HG03571 (cell line): ENCODE data around the gene MACROD2.

Experiments used
- ATAC-seq: cut with Tn5 transposase; IDR thresholded peaks from one replicate; pipeline ENCODE4 v1.9.1; 2021; ENCODE audit not compliant: unreplicated experiment

Gene MACROD2

DNA sequence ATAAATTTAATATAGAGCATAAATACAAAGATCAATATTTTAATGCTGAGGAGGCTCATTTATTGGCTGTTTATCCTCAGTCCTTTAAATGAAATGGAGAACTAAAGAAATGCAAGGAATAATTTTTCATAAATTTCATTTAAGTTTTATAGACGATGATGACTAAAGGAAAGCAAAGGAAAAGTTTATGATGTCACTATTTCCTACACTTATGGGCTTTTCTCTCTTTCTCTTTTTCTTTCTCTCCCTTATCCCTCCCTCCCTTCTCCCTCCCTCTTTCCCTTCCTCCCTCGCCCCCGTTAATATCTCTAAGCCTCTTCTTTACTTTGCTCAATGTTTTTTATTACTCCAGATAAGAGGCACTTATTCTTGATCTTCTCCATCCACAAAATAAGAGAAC, 1231.8 kb downstream of the MACROD2 start:
- ATAC-seq = no peak

DNA sequence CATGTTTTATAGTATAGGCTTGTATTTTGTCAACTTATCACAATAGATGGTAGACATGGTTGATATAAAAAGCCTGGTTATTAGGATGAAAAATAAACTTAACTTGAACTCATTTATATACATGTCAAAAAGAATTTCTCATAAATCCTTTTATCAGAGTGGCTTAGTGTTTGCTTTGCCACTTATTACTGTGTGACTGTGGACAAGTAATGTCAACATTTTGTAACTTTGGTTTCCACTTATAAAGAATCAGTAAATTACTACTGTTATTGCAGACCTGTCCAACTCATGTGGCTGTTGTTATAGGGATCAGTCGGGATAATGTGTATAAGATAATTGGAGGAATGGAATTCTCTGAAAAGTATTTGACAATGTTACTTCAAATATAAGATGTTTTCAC, 1236.9 kb downstream of the MACROD2 start:
- ATAC-seq = no peak

DNA sequence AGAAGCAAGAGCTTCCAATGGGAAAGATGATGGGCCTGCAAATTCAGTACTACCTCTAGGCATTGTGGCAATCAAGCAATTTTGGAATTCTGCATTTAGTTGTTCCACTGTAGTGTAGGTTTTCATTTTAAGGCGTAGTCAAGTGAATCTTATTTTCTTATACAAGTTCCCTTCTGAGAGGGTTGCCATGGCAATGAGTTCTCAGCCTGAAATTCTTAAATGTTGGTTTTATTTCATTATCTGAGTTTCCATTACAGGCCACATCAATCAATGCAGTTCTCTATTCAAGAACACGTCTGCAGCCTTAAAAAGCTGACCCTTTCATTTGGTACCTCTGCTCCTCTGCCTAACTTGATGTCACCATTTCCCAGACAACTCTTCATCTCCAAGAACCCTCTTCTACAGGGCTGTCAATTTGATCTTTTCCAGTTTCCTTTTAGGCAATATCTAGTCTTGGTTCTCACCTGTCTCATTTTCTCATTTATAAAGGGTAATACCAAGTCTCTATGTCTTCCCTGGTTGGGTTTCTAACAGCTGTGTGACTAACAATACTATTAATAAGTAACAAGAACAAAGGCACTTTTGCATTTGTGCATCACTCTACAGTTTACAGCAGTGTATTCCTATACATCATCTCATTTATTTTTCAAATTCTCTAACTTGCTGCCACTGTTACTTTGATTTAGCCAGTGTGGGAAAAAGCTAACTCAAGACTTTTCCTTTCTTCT, 1240.3 kb downstream of the MACROD2 start:
- no peak for ATAC-seq

DNA sequence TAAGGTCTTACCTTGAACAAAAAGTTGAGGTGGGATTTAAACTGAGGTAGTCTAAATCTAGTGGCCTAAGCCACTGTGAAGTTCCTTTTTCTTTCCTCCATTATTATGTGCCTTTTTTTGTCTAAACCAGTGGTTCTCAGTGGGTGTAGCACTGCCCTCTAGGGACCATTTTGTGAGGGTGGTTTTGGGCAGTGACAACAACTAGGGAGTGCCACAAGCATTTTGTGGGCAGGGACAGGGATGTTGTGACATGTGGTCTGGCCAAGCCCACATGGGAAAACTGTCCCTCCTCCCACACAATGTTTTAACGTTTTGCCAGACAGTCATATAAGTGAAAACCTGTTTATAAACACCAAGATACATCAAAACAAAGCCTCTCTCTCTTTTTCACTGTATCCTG, 1241.5 kb downstream of the MACROD2 start:
- peak; percentile 69 for ATAC-seq

DNA sequence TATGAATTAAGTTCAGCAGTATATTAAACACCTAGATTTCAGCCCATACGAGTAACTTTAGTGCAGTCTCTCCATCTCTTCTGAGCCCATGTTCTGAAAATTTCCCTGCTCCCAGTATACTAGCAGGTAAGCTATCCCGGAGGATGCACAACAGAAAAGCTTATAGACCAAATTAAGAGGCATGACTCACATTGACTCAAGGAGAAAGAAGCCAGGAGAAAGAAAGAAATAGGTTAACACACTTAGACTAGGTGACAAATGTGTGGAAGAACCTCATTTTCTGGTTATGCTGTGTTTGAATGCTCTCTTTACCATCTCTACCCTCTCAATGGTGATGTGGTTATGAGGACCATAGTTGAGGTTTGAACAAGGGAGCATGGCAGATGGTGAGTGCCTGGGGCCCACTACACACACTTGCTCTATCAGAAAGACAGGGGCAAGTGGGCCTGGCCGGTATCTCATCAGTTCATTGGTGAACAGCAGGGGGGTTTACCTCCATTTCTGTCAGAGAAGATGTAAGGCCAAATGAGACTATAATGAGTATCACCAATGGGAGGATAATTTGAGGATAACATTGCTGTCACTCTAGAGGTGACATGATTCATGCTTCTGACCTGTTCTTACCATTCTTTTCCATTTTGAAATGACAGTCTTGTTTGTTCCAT, 1244.4 kb downstream of the MACROD2 start:
- no peak for ATAC-seq

DNA sequence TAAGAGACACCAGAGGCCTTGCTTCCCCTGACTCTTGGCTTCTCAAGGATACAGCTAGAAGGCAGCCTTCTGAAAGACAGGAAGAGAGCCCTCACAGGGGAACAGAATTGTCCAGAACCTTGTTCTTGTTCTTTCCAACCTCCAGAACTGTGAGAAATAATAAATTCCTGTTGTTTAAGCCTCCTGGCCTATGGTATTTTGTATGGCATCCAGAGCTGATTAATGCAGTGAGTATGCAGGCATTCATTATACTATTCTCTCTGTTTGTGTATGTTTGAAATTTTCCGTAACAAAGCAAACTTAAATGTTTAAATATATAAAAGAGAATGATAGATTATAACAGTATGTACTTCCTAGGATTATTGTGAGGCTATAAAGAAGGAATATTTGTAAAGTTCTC, 1245.5 kb downstream of the MACROD2 start:
- ATAC-seq = no peak

DNA sequence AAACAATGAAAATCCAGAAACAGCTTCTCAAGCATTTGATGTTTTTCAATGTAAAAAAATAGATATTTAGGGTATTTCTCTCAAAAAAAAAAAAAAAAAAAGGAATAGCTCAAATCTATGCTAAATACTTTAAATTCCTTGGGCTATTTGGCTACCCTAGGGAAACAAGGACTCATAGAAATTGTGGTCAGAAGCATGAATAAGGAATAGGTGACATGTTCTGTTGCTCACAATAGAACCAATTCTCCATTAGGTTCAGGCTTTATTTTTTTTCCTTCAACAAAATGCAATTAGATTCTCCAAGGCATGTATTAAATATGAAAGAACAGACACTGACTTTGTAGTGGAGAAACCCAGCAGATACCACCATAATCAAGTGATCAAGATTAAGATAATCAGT, 1246.4 kb downstream of the MACROD2 start:
- ATAC-seq = no peak

DNA sequence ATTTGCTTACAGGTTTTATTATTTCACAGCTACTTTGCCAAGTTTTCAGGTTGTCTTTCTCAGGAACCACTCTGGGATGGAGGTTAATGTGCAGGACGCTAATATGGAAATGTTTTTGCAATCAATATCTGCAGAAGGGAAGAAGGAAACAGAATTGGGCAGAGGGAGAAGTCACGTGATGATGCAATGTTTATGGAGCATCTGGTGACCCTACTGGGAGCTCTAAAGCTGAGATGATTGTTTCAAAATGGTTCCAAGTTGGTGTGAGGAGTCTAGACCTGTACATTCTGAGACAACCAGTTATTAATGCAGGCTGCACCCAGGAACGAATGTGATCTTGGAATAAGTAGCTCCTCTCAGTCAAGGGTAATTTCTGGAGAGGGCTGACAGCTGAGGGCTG, 1247.5 kb downstream of the MACROD2 start:
- ATAC-seq = no peak

DNA sequence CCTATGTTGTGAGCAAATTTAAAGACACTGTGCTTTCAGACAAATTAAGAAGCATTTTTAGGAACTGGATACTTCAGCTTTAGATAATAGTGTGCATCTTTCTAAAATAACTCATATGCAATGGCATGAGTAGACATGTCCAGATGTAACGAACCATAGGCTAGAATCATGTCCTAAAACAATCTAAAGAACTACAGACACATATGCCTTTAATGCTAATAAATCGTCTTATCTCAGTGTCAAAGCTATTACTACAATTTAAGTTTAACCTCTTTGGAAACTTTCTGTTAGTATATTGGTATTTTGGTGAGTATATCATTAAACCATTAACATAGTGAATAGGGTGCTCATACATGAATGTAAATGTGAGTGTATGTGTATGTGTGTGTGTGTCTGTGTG, 1250.6 kb downstream of the MACROD2 start:
- ATAC-seq = no peak

DNA sequence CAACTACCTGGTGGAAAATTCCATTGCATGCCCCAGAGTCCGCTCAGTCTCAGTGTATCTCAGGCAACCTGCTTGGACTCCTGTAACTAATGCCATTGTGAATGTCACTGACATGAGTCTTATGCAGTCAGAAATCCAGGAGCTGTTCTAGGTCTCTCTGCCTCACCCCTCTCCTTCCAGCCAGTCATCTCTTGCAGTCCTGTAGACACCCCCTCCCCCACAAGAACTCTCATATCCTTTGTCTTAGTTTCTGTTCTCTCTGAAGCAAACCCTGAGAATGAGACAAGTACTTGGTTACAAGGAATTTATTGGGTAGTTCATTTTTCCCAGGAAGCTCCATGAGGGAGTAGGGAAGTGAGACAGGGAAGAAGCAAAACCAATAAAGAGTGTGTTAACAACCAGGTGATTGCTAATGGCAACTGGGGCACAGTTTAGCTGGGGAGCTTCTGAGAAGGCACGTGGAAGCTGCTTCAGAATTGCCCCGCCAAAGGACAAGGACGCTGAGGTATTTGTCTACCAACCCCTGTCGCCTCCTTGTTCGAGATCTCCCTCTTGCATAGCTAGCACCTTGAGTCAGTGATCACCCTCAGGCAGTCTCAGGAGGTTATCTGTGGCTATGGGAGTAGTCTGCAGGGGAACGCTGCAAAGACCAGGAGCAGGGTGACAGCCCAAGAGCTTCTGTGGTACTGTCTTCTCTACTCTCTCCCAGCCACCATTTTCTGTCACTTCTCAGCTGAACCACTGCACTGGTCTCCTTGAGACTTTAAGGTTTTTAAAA, 1253.5 kb downstream of the MACROD2 start:
- no peak for ATAC-seq

DNA sequence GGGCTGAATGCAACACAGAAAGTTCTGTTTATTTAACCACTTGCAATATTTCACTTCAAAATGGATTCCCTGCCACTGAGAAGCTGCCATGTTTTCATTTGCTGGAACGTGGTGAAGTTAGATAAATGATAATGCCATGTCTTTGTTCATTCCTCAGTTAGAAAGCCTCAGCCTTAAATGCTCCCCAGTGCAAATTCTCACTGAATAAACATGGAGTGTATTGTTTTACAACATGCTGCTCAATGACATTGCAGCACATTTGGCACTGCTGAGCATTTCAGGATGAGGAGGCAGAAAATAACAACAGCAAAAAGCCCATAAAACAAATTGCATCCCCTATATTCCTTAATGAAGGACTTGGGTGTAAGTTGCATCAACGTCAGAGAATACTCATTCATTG, 1255.9 kb downstream of the MACROD2 start:
- no peak for ATAC-seq

DNA sequence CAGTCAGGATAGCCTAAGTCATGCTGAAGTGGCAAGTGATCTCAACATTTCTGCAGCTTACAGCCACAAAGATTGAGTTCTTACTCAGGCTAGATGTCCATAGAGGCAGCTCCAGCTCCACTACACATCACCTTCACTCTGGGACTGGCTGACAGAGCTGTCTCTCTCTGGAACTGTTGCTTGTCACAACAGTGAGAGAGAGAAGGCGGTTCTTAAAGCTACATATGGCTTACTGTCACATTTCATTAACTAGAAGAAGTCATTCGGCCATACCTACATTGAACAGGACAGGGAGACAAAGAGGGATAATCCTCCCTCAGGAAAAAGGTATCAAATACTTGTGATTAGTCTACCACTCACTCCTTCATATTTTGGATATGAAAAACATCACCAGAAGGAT, 1257.0 kb downstream of the MACROD2 start:
- ATAC-seq = no peak

DNA sequence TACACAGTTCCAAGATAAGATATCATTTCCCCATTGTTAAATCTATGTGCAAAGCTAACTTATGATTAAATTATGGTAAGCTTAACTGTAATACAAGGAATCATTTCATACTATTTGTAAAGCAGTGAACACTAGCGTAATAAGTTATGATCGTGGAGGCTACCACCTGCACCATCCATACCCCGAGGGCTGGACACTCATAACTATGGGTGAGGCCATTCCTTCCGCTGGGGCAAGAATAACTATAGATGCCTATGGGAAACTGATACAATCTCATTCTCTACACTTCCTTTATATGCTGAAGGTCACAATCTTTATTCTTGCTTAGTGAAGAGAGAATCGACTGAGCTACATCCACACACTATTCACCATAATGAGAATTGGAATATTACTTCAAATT, 1258.1 kb downstream of the MACROD2 start:
- ATAC-seq = no peak

DNA sequence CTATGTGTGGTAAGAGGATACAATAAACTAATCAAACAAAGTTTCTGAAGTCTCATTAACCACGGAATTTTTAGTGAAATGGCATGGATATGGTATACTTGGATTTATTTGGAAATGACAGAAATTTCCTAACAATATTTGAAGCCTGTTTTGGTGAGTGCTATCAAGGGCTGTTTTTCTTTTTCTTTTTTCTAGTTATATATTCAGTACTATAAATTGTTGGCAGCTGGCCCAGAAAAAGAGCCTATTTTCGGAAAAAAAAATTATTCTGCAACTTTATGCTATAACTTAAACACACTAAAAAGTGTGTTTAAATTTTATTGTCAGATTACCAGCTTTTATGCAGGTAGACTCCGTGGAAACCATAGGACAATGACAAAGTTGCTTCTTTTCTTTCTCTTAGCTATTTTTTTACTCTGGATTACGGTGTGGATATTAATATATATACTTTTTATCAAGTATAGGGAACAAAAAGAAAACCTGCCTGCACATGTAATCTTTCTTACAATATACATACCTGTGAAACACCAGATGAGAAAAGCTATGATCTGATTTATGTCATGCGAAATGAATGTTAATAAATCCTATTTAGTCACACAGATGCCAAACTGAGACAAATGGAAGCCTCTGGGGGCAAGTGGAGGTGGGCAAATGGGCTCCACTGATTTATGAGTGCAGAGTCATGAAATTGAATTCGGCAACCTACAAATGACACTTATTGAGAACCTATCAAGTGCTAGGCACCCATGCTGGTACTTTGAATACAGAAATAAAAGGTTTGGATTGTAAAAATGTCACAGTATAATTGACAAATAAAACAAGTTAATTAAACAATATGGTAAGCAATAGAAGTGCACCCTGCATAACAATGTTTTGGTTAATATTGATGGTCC, 1261.6 kb downstream of the MACROD2 start:
- ATAC-seq = no peak

DNA sequence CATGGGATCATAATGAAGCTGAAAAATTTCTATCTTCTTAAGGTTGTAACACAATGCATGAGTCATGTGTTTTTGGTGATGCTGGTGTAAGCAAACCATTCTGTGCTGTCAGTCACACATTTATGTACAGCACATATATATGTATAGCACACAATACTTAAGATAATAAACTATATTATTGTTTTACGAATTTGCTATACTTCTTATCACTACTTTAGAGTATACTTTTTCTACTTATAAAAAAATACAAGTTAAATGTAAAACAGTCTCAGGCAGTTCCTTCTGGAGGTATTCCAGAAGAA, 1262.2 kb downstream of the MACROD2 start:
- ATAC-seq = no peak

DNA sequence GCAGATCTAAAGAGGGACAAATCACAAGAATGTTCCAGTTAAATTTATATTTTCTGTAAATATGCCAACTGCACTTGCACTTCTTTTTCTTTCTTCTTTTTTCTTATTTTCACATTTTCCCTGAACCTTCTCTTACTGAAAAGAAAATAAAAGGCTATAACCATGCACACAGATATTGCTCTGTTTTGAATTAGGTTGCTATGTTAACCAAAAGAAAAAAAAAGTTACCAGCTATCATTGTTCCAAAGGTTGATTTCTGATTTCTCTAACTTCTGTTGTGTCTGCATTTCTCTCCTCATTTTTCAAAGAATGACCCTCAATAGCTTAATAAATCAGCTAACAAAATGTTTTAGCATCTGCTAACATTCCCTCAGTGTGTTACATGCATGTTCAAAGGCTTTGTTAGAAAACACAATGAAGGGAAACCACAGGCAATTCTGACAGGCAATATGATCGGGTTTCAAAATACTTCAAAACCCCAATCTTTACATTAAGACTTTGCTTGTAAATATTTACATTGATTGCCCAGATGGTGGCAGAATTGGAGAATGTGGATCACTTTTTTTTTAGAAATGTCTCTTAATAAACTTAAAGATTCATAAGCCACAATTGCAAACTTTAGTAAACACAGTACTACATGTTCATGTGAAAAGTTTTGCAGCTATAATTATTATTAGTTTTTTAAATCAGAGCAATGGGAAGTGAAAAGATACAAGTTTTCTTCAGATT, 1270.4 kb downstream of the MACROD2 start:
- no peak for ATAC-seq

DNA sequence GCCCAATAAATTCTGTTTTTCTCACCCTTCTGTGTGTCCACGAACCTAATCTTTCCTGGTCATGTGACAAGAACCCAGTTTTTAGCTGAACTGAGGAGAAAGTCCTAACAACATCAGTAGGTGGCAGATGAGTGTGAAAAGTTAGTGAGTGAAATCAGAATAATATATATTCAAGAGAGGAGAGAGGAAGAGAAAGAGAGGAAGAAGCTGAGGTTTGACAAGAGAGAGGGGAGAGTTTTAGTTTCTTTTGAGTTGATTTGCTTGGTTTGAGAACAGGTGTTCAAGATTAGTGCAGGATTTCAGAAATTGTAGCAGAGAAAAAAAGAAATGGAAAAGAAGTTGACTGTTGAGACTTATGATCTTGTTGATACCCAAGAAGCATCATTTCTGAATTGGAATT, 1272.6 kb downstream of the MACROD2 start:
- ATAC-seq = no peak

DNA sequence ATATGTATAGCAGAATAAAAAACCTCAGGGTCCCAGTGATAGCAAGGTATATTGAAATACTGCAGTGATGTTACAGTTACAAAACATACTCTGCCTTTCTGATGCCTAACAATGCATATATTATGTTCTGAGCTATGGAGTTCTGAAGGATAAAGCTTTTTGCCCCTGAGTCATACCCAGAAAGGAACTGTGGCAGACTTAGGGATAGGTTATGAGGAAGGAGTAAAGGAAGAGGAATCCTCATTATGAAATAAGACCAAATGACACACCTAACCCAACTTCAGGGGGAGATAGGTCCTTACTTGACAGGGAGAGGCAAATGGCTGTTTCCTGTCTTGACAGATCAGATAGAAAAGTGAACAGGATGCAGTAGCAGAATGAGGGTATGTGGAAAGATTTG, 1282.7 kb downstream of the MACROD2 start:
- ATAC-seq = no peak

DNA sequence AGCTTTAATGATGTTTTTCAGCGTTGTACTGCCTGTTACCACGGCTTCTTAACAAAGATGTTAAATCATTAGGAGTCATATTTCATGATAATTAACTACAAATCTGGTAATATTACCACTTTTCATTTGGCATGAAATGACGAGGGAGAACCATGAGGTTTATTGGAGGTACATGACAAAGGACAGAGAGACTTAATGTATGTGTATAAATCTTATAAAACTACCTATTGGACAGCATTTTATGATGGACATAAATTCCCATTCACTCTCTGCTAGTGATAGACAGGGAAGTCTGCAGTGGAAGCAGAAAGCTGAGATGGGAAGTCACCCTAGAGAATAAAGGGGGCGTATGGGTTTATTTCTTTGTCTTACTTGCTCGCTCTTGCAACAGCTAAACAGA, 1292.0 kb downstream of the MACROD2 start:
- ATAC-seq = no peak

DNA sequence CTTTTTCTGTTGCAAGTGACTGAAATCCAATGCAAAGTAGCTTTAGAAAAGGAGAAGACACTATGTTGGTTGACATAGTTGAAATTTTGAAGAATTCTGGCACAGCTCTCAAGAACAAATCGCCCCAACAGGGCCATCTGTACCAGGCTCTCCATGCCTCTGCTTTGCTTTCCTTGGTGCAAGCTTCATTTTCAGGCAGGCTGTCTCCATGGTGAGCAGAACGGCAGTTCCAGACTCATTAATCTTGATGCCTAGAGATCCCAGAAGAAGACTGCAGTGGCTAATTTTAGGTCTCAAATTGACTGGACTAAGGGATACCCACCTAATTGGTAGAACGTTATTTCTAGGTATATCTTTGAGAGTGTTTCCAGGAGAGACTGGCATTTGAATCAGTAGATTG, 1292.8 kb downstream of the MACROD2 start:
- no peak for ATAC-seq

DNA sequence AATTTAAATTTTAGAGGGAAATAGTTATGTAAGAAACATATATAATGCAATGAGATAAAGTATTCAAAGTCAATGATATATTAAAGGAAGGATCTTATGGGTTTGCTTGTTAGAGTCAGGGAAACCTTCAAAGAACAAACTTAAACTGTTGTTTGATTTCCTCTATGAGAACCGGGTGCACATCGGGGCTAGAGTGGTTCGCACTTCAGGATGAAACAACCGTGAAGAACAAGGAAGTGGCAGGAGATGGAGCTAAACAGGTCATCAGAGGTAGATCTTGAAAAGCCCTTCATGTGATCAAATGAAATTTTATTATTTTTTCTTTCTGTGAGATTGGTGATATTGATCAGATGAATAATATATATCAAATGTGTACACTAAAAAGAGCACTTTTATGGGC, 1294.0 kb downstream of the MACROD2 start:
- ATAC-seq = no peak
